ENCODE data around the gene C1orf232. TPM values are rescaled to one million over a fixed set of nuclear protein-coding genes. Genes with fewer than 3 reads are reported as not detected.

C1orf232 gene
- total RNA-seq, 1 experiment from 2014 or later = not detected

DNA sequence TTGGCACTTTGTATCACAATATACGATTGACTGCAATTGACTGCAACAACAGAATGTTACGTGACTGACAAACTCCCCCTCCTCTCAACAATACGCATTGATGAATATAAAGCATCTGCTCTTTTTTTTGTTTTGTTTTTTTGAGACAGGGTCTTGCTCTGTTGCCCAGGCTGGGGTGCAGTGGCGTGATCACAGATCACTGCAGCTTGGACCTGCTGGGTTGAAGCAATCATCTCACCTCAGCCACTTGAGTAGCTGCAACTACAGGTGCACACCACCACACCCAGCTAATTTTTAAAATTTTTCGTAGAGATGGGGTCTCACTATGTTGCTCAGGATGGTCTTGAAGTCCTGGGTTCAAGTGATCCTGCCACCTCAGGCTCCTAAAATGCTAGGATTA lies 44.0 kb upstream of the C1orf232 start:
- CTCF ChIA-PET = interaction anchor here (0.7 to 1.6 kb wide), 3 partner anchors 20 to 311 kb away, joined by 3 to 9 read pairs (median 5); partner anchors contain the start of gene CEP85
- Mint-ChIP-seq H3K9me3 (ENCODE audit: unreplicated experiment) (no peaks in the 10 kb centered on the region), H3K27me3 (ENCODE audit: insufficient read depth, unreplicated experiment) (peaks cover 12% of the 10 kb centered on the region), H3K4me1 (ENCODE audit: insufficient read depth, unreplicated experiment) (no peaks in the 10 kb centered on the region), H3K36me3 (ENCODE audit: insufficient read depth, unreplicated experiment) (no peaks in the 10 kb centered on the region), H3K4me3 (ENCODE audit: unreplicated experiment) (no peak overlapping the region), H3K27ac (ENCODE audit: low read depth, unreplicated experiment) (no peak overlapping the region)
- intact Hi-C loops (cut with micrococcal nuclease) = no loop called here
- no peak for TF ChIP-seq CTCF (IDR thresholded peaks at IDR 0.05; ENCODE audit: unreplicated experiment)
- DNase-seq (ENCODE audit: unreplicated experiment) = no peak
- no TSS peak for BruUV-seq (replicated peaks)
- POLR2A ChIA-PET = interaction anchor here (0.5 kb wide), 1 partner anchor 17 kb away, joined by 5 read pairs; no protein-coding TSS in a partner anchor

DNA sequence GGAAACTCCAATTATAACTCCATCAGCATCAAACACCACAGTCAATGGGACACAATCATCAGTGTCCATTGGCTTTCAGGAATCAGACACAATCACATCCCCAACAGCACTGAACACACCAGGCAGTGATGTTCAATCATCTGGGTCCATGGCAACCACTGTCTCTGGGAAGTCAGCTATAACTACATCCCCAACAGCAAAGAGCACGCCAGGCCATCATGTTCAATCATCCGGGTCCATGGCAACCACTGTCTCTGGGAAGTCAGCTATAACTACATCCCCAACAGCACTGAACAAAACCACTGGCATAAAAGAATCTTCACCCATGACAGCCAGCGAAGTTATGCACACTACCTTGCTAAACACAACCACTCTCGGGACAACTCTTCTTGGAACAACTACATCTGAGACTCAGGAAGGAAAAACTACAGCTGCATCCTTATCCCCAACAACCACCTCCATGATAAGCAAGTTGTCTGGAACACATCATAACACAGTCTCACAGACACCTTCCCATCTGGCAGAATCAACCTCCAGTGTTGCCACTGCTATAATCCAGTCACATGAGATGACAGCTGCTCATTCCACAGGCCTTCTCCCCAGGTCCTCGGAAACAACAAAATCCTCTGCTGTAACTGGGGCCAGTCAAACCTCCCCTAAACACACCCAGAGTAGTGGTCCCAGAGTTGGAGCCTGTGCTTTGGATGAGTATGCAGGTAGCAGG lies 41.5 kb upstream of the C1orf232 start:
- Mint-ChIP-seq H3K9me3 (ENCODE audit: unreplicated experiment) (no peaks in the 10 kb centered on the region), H3K4me3 (ENCODE audit: unreplicated experiment) (no peak overlapping the region), H3K4me1 (ENCODE audit: insufficient read depth, unreplicated experiment) (no peaks in the 10 kb centered on the region), H3K36me3 (ENCODE audit: insufficient read depth, unreplicated experiment) (no peaks in the 10 kb centered on the region), H3K27me3 (ENCODE audit: insufficient read depth, unreplicated experiment) (peaks cover 12% of the 10 kb centered on the region), H3K27ac (ENCODE audit: low read depth, unreplicated experiment) (no peak overlapping the region)
- BruUV-seq (replicated peaks) = no TSS peak
- CTCF ChIA-PET = interaction anchor here (0.6 kb wide), 2 partner anchors 25 to 56 kb away, joined by 3 read pairs; no protein-coding TSS in a partner anchor
- intact Hi-C loops (cut with micrococcal nuclease) = no loop called here
- TF ChIP-seq CTCF (IDR thresholded peaks at IDR 0.05; ENCODE audit: unreplicated experiment) = no peak
- POLR2A ChIA-PET = interaction anchor here (0.7 to 1.0 kb wide), 2 partner anchors 11 to 23 kb away, joined by 3 read pairs; no protein-coding TSS in a partner anchor
- DNase-seq (ENCODE audit: unreplicated experiment) = no peak

DNA sequence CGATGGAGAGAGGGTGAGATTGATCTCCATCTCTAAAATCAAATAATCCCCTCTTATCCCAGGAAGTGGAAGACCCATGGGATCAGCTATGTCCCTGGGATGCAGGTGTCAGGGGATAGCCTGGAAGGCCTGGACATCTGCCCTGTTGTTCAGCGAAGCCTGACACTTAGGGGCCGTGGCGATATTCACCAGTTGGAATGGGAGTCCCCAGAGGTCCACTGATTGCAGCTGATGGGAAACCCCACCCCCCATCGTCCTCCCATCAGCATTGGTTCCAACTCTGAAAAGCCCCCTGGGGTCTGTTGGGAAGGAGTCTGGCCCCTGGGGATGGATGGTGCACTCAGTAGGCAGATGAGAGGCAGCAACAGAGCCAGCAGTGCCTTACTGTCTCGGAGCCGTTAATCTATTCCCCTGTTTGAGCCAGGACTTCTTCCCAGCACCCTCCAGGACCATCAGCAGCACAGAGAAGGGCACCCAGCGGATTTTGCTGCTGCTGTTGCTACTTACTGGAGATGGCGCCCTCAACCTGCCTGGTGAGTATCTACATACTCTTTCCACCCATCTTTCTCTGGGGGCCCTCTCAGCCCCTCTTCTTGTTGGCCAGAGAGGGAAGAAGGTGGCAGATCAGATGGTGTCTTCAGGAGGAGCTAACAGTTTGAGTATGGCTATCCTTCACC lies 35.0 kb upstream of the C1orf232 start:
- peaks cover 13% of the 10 kb centered on the region for H3K27me3 Mint-ChIP-seq (ENCODE audit: insufficient read depth, unreplicated experiment)
- no peaks in the 10 kb centered on the region for H3K4me1 Mint-ChIP-seq (ENCODE audit: insufficient read depth, unreplicated experiment)
- intact Hi-C loops (cut with micrococcal nuclease) = no loop called here
- no peaks in the 10 kb centered on the region for H3K36me3 Mint-ChIP-seq (ENCODE audit: insufficient read depth, unreplicated experiment)
- no peak overlapping the region for H3K27ac Mint-ChIP-seq (ENCODE audit: low read depth, unreplicated experiment)
- BruUV-seq (replicated peaks) = no TSS peak
- ChIA-PET POLR2A (interaction anchor here (0.6 kb wide), 2 partner anchors 34 to 585 kb away, joined by 3 read pairs; partner anchors contain the start of gene ZNF593), CTCF (interaction anchor here (0.5 to 1.3 kb wide), 4 partner anchors 15 to 234 kb away, joined by 3 read pairs; partner anchors contain the start of gene CNKSR1)
- H3K4me3 Mint-ChIP-seq (ENCODE audit: unreplicated experiment) = no peak overlapping the region
- no peak for DNase-seq (ENCODE audit: unreplicated experiment)
- no peak for TF ChIP-seq CTCF (IDR thresholded peaks at IDR 0.05; ENCODE audit: unreplicated experiment)
- no peaks in the 10 kb centered on the region for H3K9me3 Mint-ChIP-seq (ENCODE audit: unreplicated experiment)

DNA sequence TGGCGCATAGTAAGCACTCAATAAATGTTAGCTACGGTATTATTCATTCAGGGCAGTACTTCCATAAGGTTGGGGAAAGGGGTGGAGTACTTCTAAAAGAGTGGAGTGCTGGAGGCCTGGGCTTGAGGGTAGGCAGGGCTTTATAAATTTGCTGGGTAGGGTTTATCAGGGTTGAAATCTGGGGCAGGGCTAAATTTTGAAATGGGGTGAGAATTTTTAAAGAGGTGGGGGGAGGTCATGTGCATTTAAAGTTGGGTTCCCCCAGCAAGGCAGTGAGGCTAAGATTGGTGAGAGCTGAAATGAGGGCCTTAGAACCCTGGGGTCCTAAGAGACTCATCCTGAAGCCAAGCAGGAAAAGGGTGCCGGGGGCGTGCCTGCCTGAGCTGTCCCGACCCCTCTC lies 31.6 kb upstream of the C1orf232 start:
- no peak for DNase-seq (ENCODE audit: unreplicated experiment)
- no TSS peak for BruUV-seq (replicated peaks)
- ChIA-PET POLR2A (no interaction called here), CTCF (interaction anchor here (0.6 kb wide), 1 partner anchor 22 kb away, joined by 3 read pairs; no protein-coding TSS in a partner anchor)
- no peaks in the 10 kb centered on the region for H3K9me3 Mint-ChIP-seq (ENCODE audit: unreplicated experiment)
- H3K36me3 Mint-ChIP-seq (ENCODE audit: insufficient read depth, unreplicated experiment) = no peaks in the 10 kb centered on the region
- H3K4me1 Mint-ChIP-seq (ENCODE audit: insufficient read depth, unreplicated experiment) = no peaks in the 10 kb centered on the region
- intact Hi-C loops (cut with micrococcal nuclease) = no loop called here
- peaks cover 13% of the 10 kb centered on the region for H3K27me3 Mint-ChIP-seq (ENCODE audit: insufficient read depth, unreplicated experiment)
- H3K27ac Mint-ChIP-seq (ENCODE audit: low read depth, unreplicated experiment) = no peak overlapping the region
- no peak overlapping the region for H3K4me3 Mint-ChIP-seq (ENCODE audit: unreplicated experiment)
- TF ChIP-seq CTCF (IDR thresholded peaks at IDR 0.05; ENCODE audit: unreplicated experiment) = no peak
